HEK293 (cell line): Measurements from ENCODE around the gene PPM1J.

Experiments
- CTCF ChIA-PET: fragments of 350-600 bp; formaldehyde crosslinking; extraction: SDS; loops from one replicate; lab custom pipeline; 2021; ENCODE audit warnings: antibody characterized with exemption; lab: Yijun Ruan, JAX
- POLR2A ChIA-PET: fragments of 300-600 bp; formaldehyde crosslinking; extraction: SDS; loops from one replicate; lab custom pipeline; 2020; ENCODE audit warnings: antibody characterized with exemption, inconsistent platforms; lab: Yijun Ruan, JAX
- H3K27ac ChIP-seq: fragments of 200-500 bp; sonication (Bioruptor generic); 2 replicates; pipeline ENCODE4 v1.5.1; 2014; ENCODE audit warnings: low read depth, low read length, control low read depth, inconsistent platforms; ENCODE audit errors: extremely low read depth
- H3K36me3 ChIP-seq, 2 experiments: fragments of 200-500 bp in 1 of 2; sonication (Bioruptor generic) in 1 of 2; 1 replicate in 1 of 2; 2 replicates in 1 of 2; pipeline ENCODE4 v1.5.1; 2014 to 2017; ENCODE audit warnings: inconsistent platforms in 2 of 2, low read length in 2 of 2; ENCODE audit not compliant: control insufficient read depth in 2 of 2, insufficient read depth in 1 of 2
- H3K4me1 ChIP-seq: fragments of 200-500 bp; sonication (Bioruptor generic); 2 replicates; pipeline ENCODE4 v1.5.1; 2014; ENCODE audit warnings: mild to moderate bottlenecking, low read length, inconsistent platforms; ENCODE audit not compliant: control insufficient read depth, insufficient read depth
- H3K4me3 ChIP-seq: 2 replicates; pipeline ENCODE4 v1.5.1; 2011; ENCODE audit warnings: low read depth, mild to moderate bottlenecking, control low read depth, low read length, moderate library complexity
- H3K9me3 ChIP-seq: fragments of 200-500 bp; sonication (Bioruptor generic); 2 replicates; pipeline ENCODE4 v1.5.1; 2014; ENCODE audit warnings: low read depth, low read length, inconsistent platforms; ENCODE audit not compliant: control insufficient read depth, insufficient read depth
- ATF2 ChIP-seq: fragments of 450-650 bp; formaldehyde crosslinking; IDR thresholded peaks from 2 replicates; pipeline ENCODE4 v1.5.1; 2016; ENCODE audit warnings: missing biosample characterization, missing genetic modification characterization, low read depth
- EGR2 ChIP-seq: fragments of 450-650 bp; formaldehyde crosslinking; IDR thresholded peaks from 2 replicates; pipeline ENCODE4 v1.5.1; 2016; ENCODE audit warnings: low read depth, missing biosample characterization, missing genetic modification characterization
- KLF16 ChIP-seq: fragments of 450-650 bp; formaldehyde crosslinking; IDR thresholded peaks from 2 replicates; pipeline ENCODE4 v1.5.1; 2017; ENCODE audit warnings: missing biosample characterization, missing genetic modification characterization
- PRDM1 ChIP-seq: fragments of 450-650 bp; formaldehyde crosslinking; IDR thresholded peaks from 2 replicates; pipeline ENCODE4; 2016; ENCODE audit warnings: missing biosample characterization, missing genetic modification characterization
- REST ChIP-seq: fragments of 450-650 bp; formaldehyde crosslinking; IDR thresholded peaks from 2 replicates; pipeline ENCODE4 v1.5.1; 2016; ENCODE audit warnings: missing biosample characterization, missing genetic modification characterization
- ZBTB1 ChIP-seq: fragments of 450-650 bp; formaldehyde crosslinking; IDR thresholded peaks from 2 replicates; pipeline ENCODE4 v1.5.1; 2016; ENCODE audit warnings: missing biosample characterization, missing genetic modification characterization
- ZBTB7A ChIP-seq: fragments of 450-650 bp; formaldehyde crosslinking; IDR thresholded peaks from 2 replicates; pipeline ENCODE4 v1.5.1; 2016; ENCODE audit warnings: low read depth, missing biosample characterization, missing genetic modification characterization
- ZFHX2 ChIP-seq: fragments of 450-650 bp; formaldehyde crosslinking; conservative IDR thresholded peaks from 2 replicates; pipeline ENCODE4 v1.5.1; 2016; ENCODE audit warnings: missing biosample characterization, missing genetic modification characterization
- ZFP41 ChIP-seq: fragments of 450-650 bp; formaldehyde crosslinking; IDR thresholded peaks from 2 replicates; pipeline ENCODE4 v1.5.1; 2016; ENCODE audit warnings: missing biosample characterization, missing genetic modification characterization, borderline replicate concordance
- ZNF214 ChIP-seq: fragments of 450-650 bp; formaldehyde crosslinking; IDR thresholded peaks from 2 replicates; pipeline ENCODE4 v1.5.1; 2017; ENCODE audit warnings: missing biosample characterization, mild to moderate bottlenecking, missing genetic modification characterization, borderline replicate concordance
- ZNF530 ChIP-seq: fragments of 450-650 bp; formaldehyde crosslinking; IDR thresholded peaks from 2 replicates; pipeline ENCODE4 v1.5.1; 2016; ENCODE audit warnings: low read depth, missing biosample characterization, missing genetic modification characterization
- ZNF600 ChIP-seq: fragments of 450-650 bp; formaldehyde crosslinking; IDR thresholded peaks from 2 replicates; pipeline ENCODE4 v1.5.1; 2016; ENCODE audit warnings: missing biosample characterization, missing genetic modification characterization
- TF ChIP-seq, protein P1 (sequence below): fragments of 450-650 bp; formaldehyde crosslinking; IDR thresholded peaks from 2 replicates; pipeline ENCODE4 v1.5.1; 2017; ENCODE audit warnings: missing biosample characterization, missing genetic modification characterization

The PPM1J gene

DNA sequence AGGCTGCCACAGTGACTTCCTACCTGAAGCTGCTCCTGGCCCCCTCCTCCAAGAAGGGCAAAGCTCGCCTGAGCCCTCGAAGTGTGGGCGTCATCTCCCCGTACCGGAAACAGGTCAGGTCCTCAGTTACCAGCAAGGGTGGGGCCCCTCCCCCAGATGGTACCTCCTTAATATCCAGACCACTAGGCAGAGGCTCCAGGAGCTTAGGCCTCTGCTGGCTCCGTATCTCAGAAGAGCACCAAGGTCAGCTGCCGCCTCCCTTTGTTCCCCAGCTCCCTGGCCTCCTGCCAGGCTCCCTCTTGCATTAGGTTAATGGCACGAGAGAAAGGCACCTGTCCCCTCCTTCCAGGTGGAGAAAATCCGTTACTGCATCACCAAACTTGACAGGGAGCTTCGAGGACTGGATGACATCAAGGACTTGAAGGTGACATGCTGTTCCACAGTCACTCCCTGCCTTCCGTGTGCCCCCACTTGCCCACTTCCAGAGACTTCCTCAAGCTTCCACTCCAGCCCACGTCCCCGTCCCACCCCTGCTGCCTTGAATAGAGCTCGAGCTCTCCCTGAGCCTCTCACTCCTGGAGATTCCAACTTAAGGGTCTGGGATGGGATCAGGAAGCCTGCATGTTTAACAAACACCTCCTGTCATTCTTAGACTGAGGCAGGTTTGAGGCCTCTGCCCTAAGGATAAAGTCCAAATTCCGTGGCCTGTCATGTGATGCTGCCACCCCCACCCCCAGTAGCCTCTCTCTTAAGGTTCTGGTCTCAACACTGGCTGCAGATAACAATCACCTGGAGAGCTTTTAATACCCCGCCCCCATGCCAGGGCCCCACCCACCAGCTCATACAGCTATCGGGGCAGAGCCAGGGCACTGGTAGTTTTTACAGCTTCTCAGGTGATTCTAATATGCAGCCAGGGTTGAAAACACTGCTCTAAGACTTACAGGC, 16.5 kb downstream of the PPM1J start (continued):
- no peak for TF ChIP-seq ZBTB7A (tag by site-specific recombination)
- TF ChIP-seq REST (tag by site-specific recombination) = peak; percentile 53
- no peak for TF ChIP-seq ZNF530
- TF ChIP-seq ZNF214 (tag by site-specific recombination) = no peak
- TF ChIP-seq ATF2 (tag by site-specific recombination) = no peak
- TF ChIP-seq ZBTB1 (tag by site-specific recombination) = no peak
- TF ChIP-seq PRDM1 (tag by site-specific recombination) = peak; percentile 62
- no peak for TF ChIP-seq KLF16
- TF ChIP-seq ZFP41 (tag by site-specific recombination) = no peak

DNA sequence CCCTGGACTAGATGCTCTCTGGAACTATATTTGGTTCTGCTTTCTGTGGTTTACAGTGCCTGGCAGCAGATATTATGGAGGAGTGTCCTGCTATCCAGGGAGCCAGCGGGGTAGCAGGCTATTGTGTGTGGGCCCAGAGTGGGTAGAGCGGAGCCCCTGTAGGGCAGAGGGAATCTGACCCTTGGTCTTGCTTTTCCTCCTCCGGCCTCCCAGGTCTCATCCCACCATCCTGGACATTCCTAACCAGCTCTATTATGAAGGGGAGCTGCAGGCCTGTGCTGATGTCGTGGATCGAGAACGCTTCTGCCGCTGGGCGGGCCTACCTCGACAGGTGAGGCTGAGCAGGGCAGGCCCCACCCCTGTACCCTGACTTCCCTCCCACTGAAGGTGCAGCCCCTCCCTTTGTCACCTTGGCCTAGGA, 17.3 kb downstream of the PPM1J start:
- ChIA-PET POLR2A (interaction anchor here (9.8 kb wide), 1 partner anchor 23 kb away, joined by 91 read pairs; the partner anchor contains the start of gene MOV10), CTCF (interaction anchor here (0.6 to 1.2 kb wide), 2 partner anchors 10 to 339 kb away, joined by 3 read pairs; no protein-coding TSS in a partner anchor)
- peaks cover 16% of the 10 kb centered on the region for H3K4me1 ChIP-seq
- TF ChIP-seq EGR2 (peak; percentile 61), ZFHX2 (tag by site-specific recombination) (peak; percentile 61; the same call in 1 of the 2 replicates)
- TF ChIP-seq, protein P1, sequence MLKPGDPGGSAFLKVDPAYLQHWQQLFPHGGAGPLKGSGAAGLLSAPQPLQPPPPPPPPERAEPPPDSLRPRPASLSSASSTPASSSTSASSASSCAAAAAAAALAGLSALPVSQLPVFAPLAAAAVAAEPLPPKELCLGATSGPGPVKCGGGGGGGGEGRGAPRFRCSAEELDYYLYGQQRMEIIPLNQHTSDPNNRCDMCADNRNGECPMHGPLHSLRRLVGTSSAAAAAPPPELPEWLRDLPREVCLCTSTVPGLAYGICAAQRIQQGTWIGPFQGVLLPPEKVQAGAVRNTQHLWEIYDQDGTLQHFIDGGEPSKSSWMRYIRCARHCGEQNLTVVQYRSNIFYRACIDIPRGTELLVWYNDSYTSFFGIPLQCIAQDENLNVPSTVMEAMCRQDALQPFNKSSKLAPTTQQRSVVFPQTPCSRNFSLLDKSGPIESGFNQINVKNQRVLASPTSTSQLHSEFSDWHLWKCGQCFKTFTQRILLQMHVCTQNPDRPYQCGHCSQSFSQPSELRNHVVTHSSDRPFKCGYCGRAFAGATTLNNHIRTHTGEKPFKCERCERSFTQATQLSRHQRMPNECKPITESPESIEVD = no peak
- H3K4me3 ChIP-seq = no peak overlapping the region
- H3K9me3 ChIP-seq = no peaks in the 10 kb centered on the region
- peaks cover 11 to 91% of the 10 kb centered on the region in 2 experiments; a peak in 2 of 3 replicates for H3K36me3 ChIP-seq
- no peak overlapping the region for H3K27ac ChIP-seq

- ChIA-PET CTCF (interaction anchor here (1.2 kb wide), 1 partner anchor 11 kb away, joined by 3 read pairs; no protein-coding TSS in a partner anchor), POLR2A (interaction anchor here (1.3 to 9.8 kb wide), 2 partner anchors 8 to 22 kb away, joined by 3 to 91 read pairs; partner anchors contain the start of gene MOV10)
- peaks cover 18 to 91% of the 10 kb centered on the region in 2 experiments; a peak in 2 of 3 replicates for H3K36me3 ChIP-seq
- H3K9me3 ChIP-seq = no peaks in the 10 kb centered on the region
- no peak overlapping the region for H3K27ac ChIP-seq
- peaks cover 16% of the 10 kb centered on the region for H3K4me1 ChIP-seq
- H3K4me3 ChIP-seq = no peak overlapping the region
- TF ChIP-seq PRDM1 (tag by site-specific recombination) = no peak
- peak; percentile 42; the same call in 1 of the 2 replicates for TF ChIP-seq ZNF600 (tag by site-specific recombination)
Observed at GRCh38 chr1:112696578-112697314, 18.4 kb downstream of the PPM1J start.
